ENCODE results near the gene MCAM.

Gene MCAM

DNA sequence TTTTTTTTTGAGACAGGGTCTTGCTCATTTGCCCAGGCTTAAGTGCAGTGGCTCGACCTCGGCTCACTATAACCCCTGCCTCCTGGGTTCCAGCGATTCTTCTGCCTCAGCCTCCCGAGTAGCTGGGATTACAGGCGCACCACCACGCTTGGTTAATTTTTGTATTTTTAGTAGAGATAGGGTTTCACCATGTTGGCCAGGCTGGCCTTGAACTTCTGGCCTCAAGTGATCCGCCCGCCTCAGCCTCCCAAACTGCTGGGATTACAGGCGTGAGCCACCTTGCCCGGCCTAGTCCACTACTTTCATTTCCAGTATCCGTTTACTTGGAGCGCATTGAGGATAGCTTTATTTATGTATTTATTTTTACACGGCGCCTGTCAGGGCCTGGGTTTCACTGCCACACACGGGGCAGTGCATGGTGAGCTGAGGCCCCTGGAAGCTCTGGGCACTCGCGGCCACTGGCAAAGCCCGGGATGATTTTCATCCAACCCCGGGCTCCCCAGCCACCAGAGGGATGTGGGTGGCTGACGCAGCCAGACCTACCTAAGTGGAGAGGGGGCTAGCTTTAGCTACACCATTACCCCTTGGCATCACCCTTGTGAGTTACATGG, 6.1 kb upstream of the MCAM start:
- no peak overlapping the region for H3K4me3 ChIP-seq (ENCODE audit: low read length)
- H4K20me1 ChIP-seq (ENCODE audit: insufficient read depth, low read length): no peaks in the 10 kb centered on the region
- no peak for DNase-seq
- H3K4me2 ChIP-seq (ENCODE audit: low read depth, low read length): no peak overlapping the region
- no peaks in the 10 kb centered on the region for H3K9me3 ChIP-seq (replicated peaks; ENCODE audit: insufficient read depth, low read length)
- no peak overlapping the region for H3K9ac ChIP-seq (ENCODE audit: low read length)
- no peaks in the 10 kb centered on the region for H3K9me2 ChIP-seq (replicated peaks; ENCODE audit: insufficient read depth, low read length)
- no peaks in the 10 kb centered on the region for H3K36me3 ChIP-seq (replicated peaks; ENCODE audit: insufficient read depth, low read length)
- H3F3A ChIP-seq (ENCODE audit: insufficient read depth, low read length): peaks cover 7% of the 10 kb centered on the region; the same call in 1 of the 2 replicates
- TF ChIP-seq, protein P1, sequence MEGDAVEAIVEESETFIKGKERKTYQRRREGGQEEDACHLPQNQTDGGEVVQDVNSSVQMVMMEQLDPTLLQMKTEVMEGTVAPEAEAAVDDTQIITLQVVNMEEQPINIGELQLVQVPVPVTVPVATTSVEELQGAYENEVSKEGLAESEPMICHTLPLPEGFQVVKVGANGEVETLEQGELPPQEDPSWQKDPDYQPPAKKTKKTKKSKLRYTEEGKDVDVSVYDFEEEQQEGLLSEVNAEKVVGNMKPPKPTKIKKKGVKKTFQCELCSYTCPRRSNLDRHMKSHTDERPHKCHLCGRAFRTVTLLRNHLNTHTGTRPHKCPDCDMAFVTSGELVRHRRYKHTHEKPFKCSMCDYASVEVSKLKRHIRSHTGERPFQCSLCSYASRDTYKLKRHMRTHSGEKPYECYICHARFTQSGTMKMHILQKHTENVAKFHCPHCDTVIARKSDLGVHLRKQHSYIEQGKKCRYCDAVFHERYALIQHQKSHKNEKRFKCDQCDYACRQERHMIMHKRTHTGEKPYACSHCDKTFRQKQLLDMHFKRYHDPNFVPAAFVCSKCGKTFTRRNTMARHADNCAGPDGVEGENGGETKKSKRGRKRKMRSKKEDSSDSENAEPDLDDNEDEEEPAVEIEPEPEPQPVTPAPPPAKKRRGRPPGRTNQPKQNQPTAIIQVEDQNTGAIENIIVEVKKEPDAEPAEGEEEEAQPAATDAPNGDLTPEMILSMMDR (IDR thresholded peaks at IDR 0.05; ENCODE audit: low read length): no peak
- TF ChIP-seq EZH2phosphoT487 (IDR thresholded peaks at IDR 0.05; ENCODE audit: low read length) (no peak), EZH2 (optimal IDR thresholded peaks at IDR 0.05; ENCODE audit: low read depth, low read length) (no peak)
- H3K4me1 ChIP-seq (ENCODE audit: low read length): peaks cover 7% of the 10 kb centered on the region; the same call in 1 of the 2 replicates
- H3K27ac ChIP-seq (ENCODE audit: low read length): no peak overlapping the region
- H3K27me3 ChIP-seq (replicated peaks; ENCODE audit: insufficient read depth, low read length): peaks cover 14% of the 10 kb centered on the region
- no peak overlapping the region for H2AFZ ChIP-seq (ENCODE audit: low read length)
- no peaks in the 10 kb centered on the region for H3K79me2 ChIP-seq (ENCODE audit: low read length)

DNA sequence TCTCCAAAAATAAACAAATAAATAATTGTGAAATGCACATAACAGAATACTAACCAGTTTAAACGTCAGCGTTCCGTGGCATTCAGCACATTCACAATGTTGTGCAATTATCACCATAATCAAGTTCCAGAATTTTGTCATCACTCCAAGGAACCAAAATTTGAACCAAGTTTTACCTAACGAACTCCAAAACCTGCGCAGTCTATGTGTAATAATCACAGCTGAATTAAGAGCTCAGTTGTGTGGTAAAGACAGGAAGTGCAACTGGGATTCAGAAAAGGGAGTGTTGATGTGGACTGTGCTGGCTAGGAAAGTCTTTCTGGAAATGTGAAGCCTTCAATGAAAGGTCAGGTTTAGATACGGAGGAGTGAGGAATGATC, 5.4 kb upstream of the MCAM start:
- Histone ChIP-seq H3K27me3 (replicated peaks; ENCODE audit: insufficient read depth, low read length) (peaks cover 21% of the 10 kb centered on the region), H3K9ac (ENCODE audit: low read length) (no peak overlapping the region; the same call in 1 of the 2 replicates), H3K9me3 (replicated peaks; ENCODE audit: insufficient read depth, low read length) (no peaks in the 10 kb centered on the region), H3F3A (ENCODE audit: insufficient read depth, low read length) (peaks cover 7% of the 10 kb centered on the region; the same call in 1 of the 2 replicates), H3K79me2 (ENCODE audit: low read length) (no peaks in the 10 kb centered on the region), H3K36me3 (replicated peaks; ENCODE audit: insufficient read depth, low read length) (no peaks in the 10 kb centered on the region), H4K20me1 (ENCODE audit: insufficient read depth, low read length) (no peaks in the 10 kb centered on the region), H3K27ac (ENCODE audit: low read length) (no peak overlapping the region), H3K9me2 (replicated peaks; ENCODE audit: insufficient read depth, low read length) (no peaks in the 10 kb centered on the region), H2AFZ (ENCODE audit: low read length) (peak overlapping the region; percentile 72), H3K4me3 (ENCODE audit: low read length) (peak overlapping the region; percentile 63), H3K4me2 (ENCODE audit: low read depth, low read length) (peak overlapping the region; percentile 92), H3K4me1 (ENCODE audit: low read length) (peaks cover 7% of the 10 kb centered on the region; the same call in 1 of the 2 replicates)
- no peak for TF ChIP-seq EZH2 (optimal IDR thresholded peaks at IDR 0.05; ENCODE audit: low read depth, low read length)
- no peak for TF ChIP-seq EZH2phosphoT487 (IDR thresholded peaks at IDR 0.05; ENCODE audit: low read length)
- TF ChIP-seq, protein P1 (IDR thresholded peaks at IDR 0.05; ENCODE audit: low read length): no peak
- DNase-seq: no peak

DNA sequence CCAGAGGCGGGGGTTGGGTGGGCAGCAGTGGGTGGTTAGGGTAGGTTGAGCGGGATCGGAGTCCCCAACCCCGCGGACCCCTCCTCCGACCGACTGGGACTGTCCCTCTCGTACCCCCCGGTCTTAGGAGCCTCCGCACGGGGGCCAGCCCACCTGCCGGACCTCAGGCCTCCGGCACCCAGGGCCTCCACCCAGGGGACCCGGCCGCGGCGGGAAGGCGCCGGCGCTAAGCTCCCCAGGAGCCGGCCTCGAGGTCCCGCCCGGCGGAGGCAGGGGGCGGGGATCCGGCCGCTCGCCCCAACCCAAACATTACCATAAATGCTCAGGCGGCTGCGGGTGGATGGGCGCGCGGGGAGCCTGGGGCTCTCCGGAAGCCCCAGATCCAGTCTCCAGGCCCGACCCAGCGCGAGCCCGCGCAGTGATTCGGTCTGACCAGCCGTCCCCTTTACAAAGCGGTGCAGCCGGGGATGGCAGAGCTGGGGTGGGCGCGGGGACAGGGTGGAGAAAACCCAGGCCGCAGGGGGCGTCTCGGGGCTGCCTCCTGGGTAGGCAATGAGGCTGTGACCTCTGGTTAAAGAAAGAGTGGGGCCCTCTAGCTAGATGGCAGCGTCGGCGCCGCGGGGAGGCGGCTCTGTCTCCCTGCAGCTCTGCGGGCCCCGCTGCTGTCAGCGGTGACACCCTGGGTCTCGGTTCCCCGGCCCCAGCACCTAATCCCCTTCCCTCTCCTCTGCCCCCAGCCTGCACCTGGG, 4.0 kb upstream of the MCAM start:
- Histone ChIP-seq H4K20me1 (ENCODE audit: insufficient read depth, low read length) (no peaks in the 10 kb centered on the region), H3K36me3 (replicated peaks; ENCODE audit: insufficient read depth, low read length) (no peaks in the 10 kb centered on the region), H3K4me2 (ENCODE audit: low read depth, low read length) (peak overlapping the region; percentile 92), H3F3A (ENCODE audit: insufficient read depth, low read length) (peaks cover 7% of the 10 kb centered on the region; the same call in 1 of the 2 replicates), H3K9ac (ENCODE audit: low read length) (peak overlapping the region; percentile 60), H3K4me1 (ENCODE audit: low read length) (peaks cover 9% of the 10 kb centered on the region), H3K9me3 (replicated peaks; ENCODE audit: insufficient read depth, low read length) (no peaks in the 10 kb centered on the region), H3K4me3 (ENCODE audit: low read length) (peak overlapping the region; percentile 63), H3K9me2 (replicated peaks; ENCODE audit: insufficient read depth, low read length) (no peaks in the 10 kb centered on the region), H2AFZ (ENCODE audit: low read length) (peak overlapping the region; percentile 72), H3K27ac (ENCODE audit: low read length) (peak overlapping the region; percentile 54; the same call in 1 of the 2 replicates), H3K79me2 (ENCODE audit: low read length) (no peaks in the 10 kb centered on the region), H3K27me3 (replicated peaks; ENCODE audit: insufficient read depth, low read length) (peaks cover 33% of the 10 kb centered on the region)
- TF ChIP-seq EZH2phosphoT487 (IDR thresholded peaks at IDR 0.05; ENCODE audit: low read length) (no peak), EZH2 (optimal IDR thresholded peaks at IDR 0.05; ENCODE audit: low read depth, low read length) (no peak)
- TF ChIP-seq, protein P1 (IDR thresholded peaks at IDR 0.05; ENCODE audit: low read length): no peak
- DNase-seq: peak; percentile 74

Measured in MM.1S (cell line).